HEK293T (cell line): ENCODE results near the gene ACSF3.

Experiments used
- CTCF ChIA-PET: fragments of 350-600 bp; formaldehyde crosslinking; extraction: SDS; loops from one replicate; lab custom pipeline; 2021; ENCODE audit warnings: antibody characterized with exemption, inconsistent platforms; lab: Yijun Ruan, JAX
- POLR2A ChIA-PET: fragments of 350-600 bp; formaldehyde crosslinking; extraction: SDS; loops from one replicate; lab custom pipeline; 2020; ENCODE audit warnings: antibody characterized with exemption, inconsistent platforms; lab: Yijun Ruan, JAX
- DNase-seq: peaks from one replicate; pipeline ENCODE4 v3.0.0; 2012; ENCODE audit warnings: mixed read lengths; ENCODE audit errors: extremely low spot score
- ARNT ChIP-seq: fragments of 450-650 bp; IDR thresholded peaks from 2 replicates; pipeline ENCODE4 v1.6.1; 2017; ENCODE audit warnings: mild to moderate bottlenecking
- BHLHE40 ChIP-seq: fragments of 450-650 bp; IDR thresholded peaks from 2 replicates; pipeline ENCODE4 v1.6.1; 2016; ENCODE audit warnings: mild to moderate bottlenecking, moderate library complexity, borderline replicate concordance
- CTBP1 ChIP-seq: fragments of 450-650 bp; IDR thresholded peaks from 2 replicates; pipeline ENCODE4 v1.6.1; 2016; ENCODE audit warnings: borderline replicate concordance
- ELF4 ChIP-seq: fragments of 450-650 bp; IDR thresholded peaks from 2 replicates; pipeline ENCODE4 v1.6.1; 2017; ENCODE audit warnings: antibody characterized with exemption
- FOXA1 ChIP-seq: fragments of 450-650 bp; IDR thresholded peaks from 2 replicates; pipeline ENCODE4 v1.6.1; 2016; ENCODE audit warnings: mild to moderate bottlenecking
- FOXK2 ChIP-seq: fragments of 450-650 bp; IDR thresholded peaks from 2 replicates; pipeline ENCODE4 v1.6.1; 2016; ENCODE audit warnings: mild to moderate bottlenecking
- FOXM1 ChIP-seq: fragments of 450-650 bp; IDR thresholded peaks from 2 replicates; pipeline ENCODE4 v1.6.1; 2017; ENCODE audit warnings: mild to moderate bottlenecking, borderline replicate concordance
- HDGF ChIP-seq: fragments of 450-650 bp; IDR thresholded peaks from 2 replicates; pipeline ENCODE4 v1.6.1; 2017; ENCODE audit warnings: antibody characterized with exemption, borderline replicate concordance
- L3MBTL2 ChIP-seq: fragments of 450-650 bp; conservative IDR thresholded peaks from 2 replicates; pipeline ENCODE4 v1.6.1; 2016; ENCODE audit warnings: mild to moderate bottlenecking
- LEF1 ChIP-seq: fragments of 450-650 bp; IDR thresholded peaks from 2 replicates; pipeline ENCODE4 v1.6.1; 2017; ENCODE audit warnings: mild to moderate bottlenecking, borderline replicate concordance
- NFRKB ChIP-seq: fragments of 450-650 bp; IDR thresholded peaks from 2 replicates; pipeline ENCODE4 v1.6.1; 2016; ENCODE audit warnings: mild to moderate bottlenecking, moderate library complexity
- SP1 ChIP-seq: fragments of 450-650 bp; IDR thresholded peaks from 2 replicates; pipeline ENCODE4 v1.6.1; 2017
- SUZ12 ChIP-seq: fragments of 450-650 bp; IDR thresholded peaks from 2 replicates; pipeline ENCODE4 v1.6.1; 2016; ENCODE audit warnings: mild to moderate bottlenecking
- TARDBP ChIP-seq: fragments of 450-650 bp; IDR thresholded peaks from 2 replicates; pipeline ENCODE4 v1.6.1; 2016
- ZNF384 ChIP-seq: fragments of 450-650 bp; IDR thresholded peaks from 2 replicates; pipeline ENCODE4 v1.6.1; 2016
- TF ChIP-seq, protein P1 (sequence below): fragments of 450-650 bp; IDR thresholded peaks from 2 replicates; pipeline ENCODE4 v1.6.1; 2016

Gene ACSF3

GRCh38 chr16:89174055-89174827 is 80.6 kb downstream of the ACSF3 start:
- ChIA-PET CTCF (no interaction called here), POLR2A (no interaction called here)
- no peak for TF ChIP-seq LEF1
- no peak for TF ChIP-seq ARNT
- TF ChIP-seq SP1: no peak
- no peak for TF ChIP-seq CTBP1
- TF ChIP-seq TARDBP: no peak
- no peak for TF ChIP-seq ZNF384
- TF ChIP-seq BHLHE40: no peak
- no peak for DNase-seq

DNA sequence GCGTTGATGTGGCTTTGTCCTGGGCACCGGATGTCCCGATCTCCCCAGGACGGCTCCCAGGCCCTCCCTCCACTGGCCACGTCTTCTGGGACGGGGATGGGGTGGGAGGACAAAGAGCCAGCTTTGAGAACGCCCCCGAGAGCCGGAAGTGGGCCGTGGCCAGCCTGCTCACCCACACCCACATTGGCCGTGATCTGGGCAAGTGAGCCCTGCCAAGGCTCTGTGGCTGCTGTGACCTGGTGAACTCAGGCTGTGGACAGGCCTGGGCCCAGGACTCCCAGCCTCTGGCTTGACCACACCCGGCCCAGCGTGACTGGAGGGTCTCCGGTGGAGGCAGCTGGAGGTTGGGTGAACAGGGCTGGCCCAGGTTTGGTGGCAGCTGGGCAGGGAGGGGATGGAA is 81.2 kb downstream of the ACSF3 start:
- POLR2A ChIA-PET: no interaction called here
- CTCF ChIA-PET: no interaction called here
- DNase-seq: no peak
- TF ChIP-seq HDGF (no peak), TARDBP (no peak), CTBP1 (no peak), FOXK2 (no peak), SP1 (no peak), FOXM1 (no peak), LEF1 (no peak), NFRKB (no peak), SUZ12 (no peak), ELF4 (no peak), ARNT (no peak)
- TF ChIP-seq, protein P1, sequence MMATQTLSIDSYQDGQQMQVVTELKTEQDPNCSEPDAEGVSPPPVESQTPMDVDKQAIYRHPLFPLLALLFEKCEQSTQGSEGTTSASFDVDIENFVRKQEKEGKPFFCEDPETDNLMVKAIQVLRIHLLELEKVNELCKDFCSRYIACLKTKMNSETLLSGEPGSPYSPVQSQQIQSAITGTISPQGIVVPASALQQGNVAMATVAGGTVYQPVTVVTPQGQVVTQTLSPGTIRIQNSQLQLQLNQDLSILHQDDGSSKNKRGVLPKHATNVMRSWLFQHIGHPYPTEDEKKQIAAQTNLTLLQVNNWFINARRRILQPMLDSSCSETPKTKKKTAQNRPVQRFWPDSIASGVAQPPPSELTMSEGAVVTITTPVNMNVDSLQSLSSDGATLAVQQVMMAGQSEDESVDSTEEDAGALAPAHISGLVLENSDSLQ: no peak

- no peak for DNase-seq
- ChIA-PET POLR2A (interaction anchor here (0.6 kb wide), 1 partner anchor 318 kb away, joined by 3 read pairs; no protein-coding TSS in a partner anchor), CTCF (no interaction called here)
- TF ChIP-seq TARDBP (no peak), FOXK2 (no peak), FOXM1 (no peak), NFRKB (no peak), SP1 (no peak), FOXA1 (no peak), ELF4 (no peak), L3MBTL2 (no peak), ZNF384 (no peak), LEF1 (no peak)
Measured at GRCh38 chr16:89175280-89176146, 81.9 kb downstream of the ACSF3 start.

DNA sequence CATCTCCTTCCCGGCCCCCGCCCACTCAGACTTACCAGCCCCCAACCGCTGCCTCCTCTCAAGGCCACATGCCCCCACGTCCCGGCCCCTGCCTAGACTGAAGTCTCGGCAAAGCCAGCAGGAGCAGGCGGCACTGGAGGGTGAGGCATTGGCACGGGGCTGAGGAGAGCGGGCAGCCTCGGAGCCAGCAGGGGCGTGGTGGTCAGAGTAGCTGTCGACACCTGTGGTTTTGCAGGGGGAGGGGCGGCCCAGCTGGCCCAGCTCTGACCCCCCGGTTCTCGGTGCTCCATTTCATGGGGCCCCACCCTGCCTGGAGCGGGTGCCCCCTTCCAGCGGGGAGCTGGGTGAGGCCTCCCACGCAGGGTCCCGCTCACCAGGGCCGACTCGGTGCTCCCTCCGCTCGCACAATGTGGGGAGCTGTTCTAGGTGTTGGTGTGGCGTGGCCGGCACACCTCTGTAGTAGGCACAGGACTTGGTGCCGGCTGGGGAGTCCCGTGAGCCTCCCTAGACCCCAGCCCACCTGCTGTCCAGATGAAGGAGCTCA is 82.6 kb downstream of the ACSF3 start:
- ChIA-PET POLR2A (interaction anchor here (0.6 kb wide), 1 partner anchor 318 kb away, joined by 3 read pairs; no protein-coding TSS in a partner anchor), CTCF (no interaction called here)
- no peak for TF ChIP-seq NFRKB
- TF ChIP-seq TARDBP: no peak
- no peak for TF ChIP-seq CTBP1
- no peak for TF ChIP-seq ZNF384
- TF ChIP-seq, protein P1: no peak
- no peak for TF ChIP-seq ELF4
- no peak for TF ChIP-seq FOXA1
- TF ChIP-seq LEF1: no peak
- TF ChIP-seq BHLHE40: no peak
- TF ChIP-seq HDGF: no peak
- TF ChIP-seq SUZ12: no peak
- TF ChIP-seq ARNT: no peak
- TF ChIP-seq SP1: no peak
- DNase-seq: no peak

- TF ChIP-seq FOXM1 (no peak), ZNF384 (no peak), SUZ12 (no peak), TARDBP (no peak), NFRKB (no peak), LEF1 (no peak), L3MBTL2 (no peak), CTBP1 (no peak), SP1 (no peak), FOXA1 (no peak), BHLHE40 (no peak), ELF4 (no peak), HDGF (no peak), FOXK2 (no peak), ARNT (no peak)
- TF ChIP-seq, protein P1: no peak
- CTCF ChIA-PET: no interaction called here
- POLR2A ChIA-PET: no interaction called here
- DNase-seq: no peak
Measured at GRCh38 chr16:89176717-89177116, 83.1 kb downstream of the ACSF3 start.
